ENCODE results near the gene MRPL3.

Gene MRPL3

GRCh38 chr3:131427226-131427625, 75.5 kb downstream of the MRPL3 start:
- DNase-seq (ENCODE audit: low spot score): no peak
- TF ChIP-seq, protein P1, sequence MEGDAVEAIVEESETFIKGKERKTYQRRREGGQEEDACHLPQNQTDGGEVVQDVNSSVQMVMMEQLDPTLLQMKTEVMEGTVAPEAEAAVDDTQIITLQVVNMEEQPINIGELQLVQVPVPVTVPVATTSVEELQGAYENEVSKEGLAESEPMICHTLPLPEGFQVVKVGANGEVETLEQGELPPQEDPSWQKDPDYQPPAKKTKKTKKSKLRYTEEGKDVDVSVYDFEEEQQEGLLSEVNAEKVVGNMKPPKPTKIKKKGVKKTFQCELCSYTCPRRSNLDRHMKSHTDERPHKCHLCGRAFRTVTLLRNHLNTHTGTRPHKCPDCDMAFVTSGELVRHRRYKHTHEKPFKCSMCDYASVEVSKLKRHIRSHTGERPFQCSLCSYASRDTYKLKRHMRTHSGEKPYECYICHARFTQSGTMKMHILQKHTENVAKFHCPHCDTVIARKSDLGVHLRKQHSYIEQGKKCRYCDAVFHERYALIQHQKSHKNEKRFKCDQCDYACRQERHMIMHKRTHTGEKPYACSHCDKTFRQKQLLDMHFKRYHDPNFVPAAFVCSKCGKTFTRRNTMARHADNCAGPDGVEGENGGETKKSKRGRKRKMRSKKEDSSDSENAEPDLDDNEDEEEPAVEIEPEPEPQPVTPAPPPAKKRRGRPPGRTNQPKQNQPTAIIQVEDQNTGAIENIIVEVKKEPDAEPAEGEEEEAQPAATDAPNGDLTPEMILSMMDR (IDR thresholded peaks at IDR 0.05; ENCODE audit: extremely low read depth, missing control alignments): no peak

- TF ChIP-seq, protein P1 (IDR thresholded peaks at IDR 0.05; ENCODE audit: extremely low read depth, missing control alignments): no peak
- no peak for DNase-seq (ENCODE audit: low spot score)
Measured at GRCh38 chr3:131421957-131422498, 80.7 kb downstream of the MRPL3 start.

- TF ChIP-seq, protein P1 (IDR thresholded peaks at IDR 0.05; ENCODE audit: extremely low read depth, missing control alignments): no peak
Measured at GRCh38 chr3:131421301-131421700, 81.5 kb downstream of the MRPL3 start.

DNA sequence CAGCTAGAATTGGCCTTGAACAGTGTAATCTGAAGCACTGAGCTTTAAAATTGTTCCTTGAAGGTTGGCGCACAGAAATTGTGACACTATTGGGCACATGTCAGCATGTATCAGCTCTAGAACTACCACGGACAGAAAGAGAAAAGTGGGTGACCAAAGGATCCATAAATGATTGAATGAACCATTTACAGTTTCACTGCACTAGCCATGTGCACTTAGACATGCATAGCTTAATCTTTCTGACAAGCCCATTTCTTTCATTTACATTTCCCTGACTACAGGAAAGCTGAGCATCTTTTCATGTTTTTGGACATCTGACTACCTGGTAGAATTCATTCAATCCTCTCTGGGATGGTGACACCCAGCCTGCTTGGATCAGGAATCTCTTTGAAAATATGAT, 85.0 kb downstream of the MRPL3 start:
- no peak for DNase-seq (ENCODE audit: low spot score)
- TF ChIP-seq, protein P1 (IDR thresholded peaks at IDR 0.05; ENCODE audit: extremely low read depth, missing control alignments): no peak

More at GRCh38 chr3:131421301-131421700, 81.5 kb downstream of the MRPL3 start:
- DNase-seq (ENCODE audit: low spot score): no peak
